Osteoblast (primary cell): ENCODE measurements around the gene EIF4B. TPM values are rescaled to one million over a fixed set of nuclear protein-coding genes. Genes with fewer than 3 reads are reported as not detected.
"Not testable (repeated sequence)": the region's sequence is repeated elsewhere in the genome, so short reads cannot be mapped to it uniquely, and the experiment has no call there.

ENCODE experiments used
- DNase-seq: peaks from one replicate; pipeline ENCODE4 v3.0.0; 2011; ENCODE audit warnings: low spot score, mixed read lengths; ENCODE audit not compliant: insufficient read length; ENCODE audit errors: missing footprints
- H2AFZ ChIP-seq: 2 replicates; pipeline ENCODE4 v1.6.0; 2011; ENCODE audit warnings: mild to moderate bottlenecking, low read length
- H3K27ac ChIP-seq: 2 replicates; pipeline ENCODE4 v1.5.1; 2011; ENCODE audit warnings: mild to moderate bottlenecking, low read depth, low read length, moderate library complexity
- H3K27me3 ChIP-seq: 2 replicates; pipeline ENCODE4 v1.6.0; 2012; ENCODE audit warnings: mild to moderate bottlenecking, control low read depth, inconsistent platforms, low read length, moderate library complexity; ENCODE audit not compliant: insufficient read depth
- H3K36me3 ChIP-seq: 2 replicates; pipeline ENCODE4 v1.5.1; 2011; ENCODE audit warnings: mild to moderate bottlenecking, low read length, control low read depth, moderate library complexity; ENCODE audit not compliant: insufficient read depth
- H3K4me1 ChIP-seq: 2 replicates; pipeline ENCODE4 v1.5.1; 2011; ENCODE audit warnings: mild to moderate bottlenecking, low read length, control low read depth, moderate library complexity; ENCODE audit not compliant: insufficient read depth
- H3K4me2 ChIP-seq: 2 replicates; pipeline ENCODE4 v1.6.0; 2011; ENCODE audit warnings: mild to moderate bottlenecking, low read length; ENCODE audit not compliant: insufficient read depth
- H3K4me3 ChIP-seq: fragments of 200-600 bp; sonication (generic); 3 replicates; pipeline ENCODE4 v1.5.1; 2012; ENCODE audit warnings: mild to moderate bottlenecking, low read length, inconsistent platforms; ENCODE audit not compliant: insufficient read depth
- H3K79me2 ChIP-seq: 2 replicates; pipeline ENCODE4 v1.6.0; 2012; ENCODE audit warnings: mild to moderate bottlenecking, low read length, control low read depth, inconsistent platforms; ENCODE audit not compliant: insufficient read depth
- H3K9me3 ChIP-seq: 2 replicates; pipeline ENCODE4 v1.5.1; 2011; ENCODE audit warnings: low read depth, low read length, control low read depth
- H4K20me1 ChIP-seq: 2 replicates; pipeline ENCODE4 v1.6.0; 2012; ENCODE audit warnings: mild to moderate bottlenecking, low read length, control low read depth; ENCODE audit not compliant: insufficient read depth
- total RNA-seq: library from RNA; depleted of rRNA; stranded (reverse); fragments of >200 nt; gene quantifications from 2 replicates; pipeline ENCODE4 v1.2.3, GENCODE V29; 2012
- TF ChIP-seq, protein P1 (sequence below): IDR thresholded peaks from 2 replicates; pipeline ENCODE4 v1.5.1; 2011; ENCODE audit warnings: mild to moderate bottlenecking, low read depth, low read length, moderate library complexity; ENCODE audit errors: extremely low read depth

Gene EIF4B
- total RNA-seq, 1 donor = 1,332 TPM

DNA sequence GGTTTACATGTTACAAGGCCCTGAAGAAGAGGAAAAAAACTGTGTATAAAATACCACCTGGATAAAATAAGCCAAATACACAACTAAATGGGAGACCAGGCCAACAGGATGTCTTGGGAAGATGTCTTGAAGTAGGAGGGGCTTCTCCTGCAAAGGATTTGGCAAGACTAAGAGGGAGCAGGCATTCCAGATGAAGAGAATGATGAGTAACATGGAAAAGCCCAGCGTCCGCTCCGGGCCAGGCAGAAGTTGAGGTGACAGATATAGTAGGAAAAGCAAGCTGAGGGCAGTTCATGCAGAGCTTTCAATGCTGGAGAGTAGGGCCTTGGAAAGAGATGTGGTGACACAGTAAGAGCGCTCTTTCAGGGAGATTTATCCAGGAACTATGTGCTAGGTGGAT is 16.1 kb upstream of the EIF4B start:
- Histone ChIP-seq H3K4me3 (no peak overlapping the region), H2AFZ (no peak overlapping the region), H3K27ac (no peak overlapping the region), H4K20me1 (no peaks in the 10 kb centered on the region), H3K79me2 (no peaks in the 10 kb centered on the region), H3K9me3 (no peaks in the 10 kb centered on the region), H3K36me3 (no peaks in the 10 kb centered on the region), H3K27me3 (no peaks in the 10 kb centered on the region), H3K4me2 (no peak overlapping the region), H3K4me1 (peaks cover 5% of the 10 kb centered on the region)
- TF ChIP-seq, protein P1, sequence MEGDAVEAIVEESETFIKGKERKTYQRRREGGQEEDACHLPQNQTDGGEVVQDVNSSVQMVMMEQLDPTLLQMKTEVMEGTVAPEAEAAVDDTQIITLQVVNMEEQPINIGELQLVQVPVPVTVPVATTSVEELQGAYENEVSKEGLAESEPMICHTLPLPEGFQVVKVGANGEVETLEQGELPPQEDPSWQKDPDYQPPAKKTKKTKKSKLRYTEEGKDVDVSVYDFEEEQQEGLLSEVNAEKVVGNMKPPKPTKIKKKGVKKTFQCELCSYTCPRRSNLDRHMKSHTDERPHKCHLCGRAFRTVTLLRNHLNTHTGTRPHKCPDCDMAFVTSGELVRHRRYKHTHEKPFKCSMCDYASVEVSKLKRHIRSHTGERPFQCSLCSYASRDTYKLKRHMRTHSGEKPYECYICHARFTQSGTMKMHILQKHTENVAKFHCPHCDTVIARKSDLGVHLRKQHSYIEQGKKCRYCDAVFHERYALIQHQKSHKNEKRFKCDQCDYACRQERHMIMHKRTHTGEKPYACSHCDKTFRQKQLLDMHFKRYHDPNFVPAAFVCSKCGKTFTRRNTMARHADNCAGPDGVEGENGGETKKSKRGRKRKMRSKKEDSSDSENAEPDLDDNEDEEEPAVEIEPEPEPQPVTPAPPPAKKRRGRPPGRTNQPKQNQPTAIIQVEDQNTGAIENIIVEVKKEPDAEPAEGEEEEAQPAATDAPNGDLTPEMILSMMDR = no peak
- DNase-seq = peak; percentile 55

DNA sequence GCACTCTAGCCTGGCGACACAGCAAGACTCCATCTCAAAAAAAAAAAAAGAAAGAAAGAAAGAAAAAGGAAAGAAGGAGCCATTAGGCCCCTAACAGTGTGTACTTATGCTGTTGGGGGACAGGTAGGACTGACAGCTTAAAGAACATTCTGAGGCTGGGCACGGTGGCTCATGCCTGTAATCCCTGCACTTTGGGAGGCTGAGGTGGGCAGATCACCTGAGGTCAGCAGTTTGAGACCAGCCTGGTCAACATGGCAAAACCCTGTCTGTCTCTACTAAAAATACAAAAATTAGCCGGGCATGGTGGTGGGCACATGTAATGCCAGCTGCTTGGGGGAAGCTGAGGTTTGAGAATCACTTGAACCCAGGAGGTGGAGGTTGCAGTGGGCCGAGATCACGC is 14.0 kb upstream of the EIF4B start:
- not testable (repeated sequence) for H3K27ac ChIP-seq, H3K4me1 ChIP-seq, H3K36me3 ChIP-seq, DNase-seq, H3K4me2 ChIP-seq, H2AFZ ChIP-seq, H4K20me1 ChIP-seq, H3K27me3 ChIP-seq, H3K79me2 ChIP-seq, H3K9me3 ChIP-seq, H3K4me3 ChIP-seq

GRCh38 chr12:52992699-52993557 is 13.3 kb upstream of the EIF4B start:
- TF ChIP-seq, protein P1 = no peak
- Histone ChIP-seq H2AFZ (no peak overlapping the region), H3K9me3 (no peaks in the 10 kb centered on the region), H4K20me1 (no peaks in the 10 kb centered on the region), H3K36me3 (no peaks in the 10 kb centered on the region), H3K79me2 (no peaks in the 10 kb centered on the region), H3K4me1 (peaks cover 5% of the 10 kb centered on the region), H3K4me3 (no peak overlapping the region), H3K4me2 (no peak overlapping the region), H3K27ac (no peak overlapping the region), H3K27me3 (no peaks in the 10 kb centered on the region)
- DNase-seq = peak; percentile 90

GRCh38 chr12:52993558-52993869 is 12.7 kb upstream of the EIF4B start:
- H3K4me3 ChIP-seq = no peak overlapping the region
- DNase-seq = no peak

More at GRCh38 chr12:52993558-52993869, 12.7 kb upstream of the EIF4B start:
- no peaks in the 10 kb centered on the region for H3K27me3 ChIP-seq
- TF ChIP-seq, protein P1 = no peak
- H3K79me2 ChIP-seq = no peaks in the 10 kb centered on the region
- H3K9me3 ChIP-seq = no peaks in the 10 kb centered on the region
- no peaks in the 10 kb centered on the region for H4K20me1 ChIP-seq
- H3K27ac ChIP-seq = no peak overlapping the region
- H3K4me2 ChIP-seq = no peak overlapping the region
- no peak overlapping the region for H2AFZ ChIP-seq
- H3K4me1 ChIP-seq = peaks cover 5% of the 10 kb centered on the region
- no peaks in the 10 kb centered on the region for H3K36me3 ChIP-seq
